SK-N-SH treated with all-trans-retinoic acid at 6 μM for 48 hours (cell line): Measurements from ENCODE around the gene ARHGEF11.

Source experiments
- ATAC-seq: fragments of 200-7000 bp; cut with Tn5 transposase; 3 replicates; pipeline ENCODE4 v1.9.1; 2020; ENCODE audit warnings: mild to moderate bottlenecking, moderate library complexity
- ARNTL ChIP-seq: fragments of 450-650 bp; formaldehyde crosslinking; IDR thresholded peaks from 2 replicates; pipeline ENCODE4 v1.5.0; 2020; ENCODE audit warnings: low read depth, mild to moderate bottlenecking, moderate library complexity, borderline replicate concordance
- BACH2 ChIP-seq: fragments of 250-450 bp; sonication (Bioruptor Pico); IDR thresholded peaks from 2 replicates; pipeline ENCODE4 v1.9.0; 2021; ENCODE audit warnings: mild to moderate bottlenecking, borderline replicate concordance
- CSDC2 ChIP-seq: fragments of 250-450 bp; sonication (Bioruptor Pico); IDR thresholded peaks from 2 replicates; pipeline ENCODE4 v1.5.0; 2020; ENCODE audit warnings: mild to moderate bottlenecking, moderate library complexity
- CSRNP3 ChIP-seq: fragments of 250-450 bp; sonication (Bioruptor Pico); IDR thresholded peaks from 2 replicates; pipeline ENCODE4 v1.5.1; 2021; ENCODE audit warnings: mild to moderate bottlenecking, moderate library complexity
- ESRRG ChIP-seq: fragments of 250-450 bp; sonication (Bioruptor Pico); IDR thresholded peaks from 2 replicates; pipeline ENCODE4 v1.6.1; 2021; ENCODE audit warnings: mild to moderate bottlenecking
- GLIS3 ChIP-seq: fragments of 250-450 bp; sonication (Bioruptor Pico); IDR thresholded peaks from 2 replicates; pipeline ENCODE4 v1.5.0; 2020; ENCODE audit warnings: mild to moderate bottlenecking, moderate library complexity
- ISL1 ChIP-seq: fragments of 250-450 bp; sonication (Bioruptor Pico); IDR thresholded peaks from 2 replicates; pipeline ENCODE4 v2.1.2; 2022; ENCODE audit warnings: mild to moderate bottlenecking, moderate library complexity
- POU6F1 ChIP-seq: fragments of 250-450 bp; sonication (Bioruptor Pico); IDR thresholded peaks from 2 replicates; pipeline ENCODE4 v1.8.0; 2021; ENCODE audit warnings: low read depth, mild to moderate bottlenecking, moderate library complexity, borderline replicate concordance
- PPARA ChIP-seq: fragments of 250-450 bp; sonication (Bioruptor Pico); IDR thresholded peaks from 2 replicates; pipeline ENCODE4 v1.5.0; 2020; ENCODE audit warnings: mild to moderate bottlenecking, borderline replicate concordance
- RARB ChIP-seq: fragments of 250-450 bp; sonication (Bioruptor Pico); IDR thresholded peaks from 2 replicates; pipeline ENCODE4 v1.8.0; 2021; ENCODE audit warnings: mild to moderate bottlenecking, moderate library complexity
- SNAI2 ChIP-seq: fragments of 250-450 bp; sonication (Bioruptor Pico); IDR thresholded peaks from 2 replicates; pipeline ENCODE4 v1.5.0; 2020; ENCODE audit warnings: mild to moderate bottlenecking, moderate library complexity
- TCF4 ChIP-seq: fragments of 250-450 bp; sonication (Bioruptor Pico); IDR thresholded peaks from 2 replicates; pipeline ENCODE4 v1.8.0; 2021; ENCODE audit warnings: mild to moderate bottlenecking, moderate library complexity, borderline replicate concordance
- TOX ChIP-seq: fragments of 250-450 bp; sonication (Bioruptor Pico); IDR thresholded peaks from 2 replicates; pipeline ENCODE4 v1.8.0; 2021; ENCODE audit warnings: mild to moderate bottlenecking, moderate library complexity, borderline replicate concordance
- TSHZ2 ChIP-seq: fragments of 250-450 bp; sonication (Bioruptor Pico); IDR thresholded peaks from 2 replicates; pipeline ENCODE4 v1.5.0; 2020; ENCODE audit warnings: mild to moderate bottlenecking, moderate library complexity
- ZFP3 ChIP-seq: fragments of 250-450 bp; sonication (Bioruptor Pico); IDR thresholded peaks from 2 replicates; pipeline ENCODE4 v1.5.0; 2020; ENCODE audit warnings: mild to moderate bottlenecking, moderate library complexity
- ZFP30 ChIP-seq: fragments of 450-650 bp; formaldehyde crosslinking; IDR thresholded peaks from 2 replicates; pipeline ENCODE4 v1.5.0; 2022; ENCODE audit warnings: mild to moderate bottlenecking, moderate library complexity
- ZNF565 ChIP-seq: fragments of 450-650 bp; formaldehyde crosslinking; conservative IDR thresholded peaks from 2 replicates; pipeline ENCODE4 v1.5.0; 2020; ENCODE audit warnings: low read depth, mild to moderate bottlenecking, moderate library complexity
- ZNF70 ChIP-seq: fragments of 450-650 bp; formaldehyde crosslinking; IDR thresholded peaks from 2 replicates; pipeline ENCODE4 v1.5.0; 2020; ENCODE audit warnings: mild to moderate bottlenecking, moderate library complexity
- ZNF8 ChIP-seq: fragments of 450-650 bp; formaldehyde crosslinking; IDR thresholded peaks from 2 replicates; pipeline ENCODE4 v1.5.0; 2020; ENCODE audit warnings: mild to moderate bottlenecking, moderate library complexity

Gene ARHGEF11

DNA sequence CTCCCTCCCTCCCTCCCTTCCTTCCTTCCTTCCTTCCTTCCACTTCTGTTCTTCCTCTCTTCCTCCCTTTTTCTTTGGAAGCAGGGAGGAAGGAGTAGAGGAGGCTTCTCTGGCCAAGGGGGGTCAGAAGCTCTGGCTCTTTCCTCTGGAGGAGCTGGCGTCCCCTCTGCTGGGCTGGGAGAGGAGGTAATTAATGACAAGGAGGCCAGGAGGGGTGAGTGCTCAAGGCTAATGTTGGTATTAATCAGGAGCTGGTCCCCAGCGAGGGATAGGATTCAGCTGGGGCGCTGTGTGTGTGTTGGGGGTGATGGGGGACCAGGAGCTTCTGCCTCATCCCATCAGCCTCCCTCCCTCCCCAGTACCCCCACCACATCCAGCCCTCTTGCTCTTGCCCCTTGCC lies 158.2 kb downstream of the ARHGEF11 start:
- ATAC-seq = no peak
- TF ChIP-seq ISL1 = no peak
- no peak for TF ChIP-seq ZNF70
- no peak for TF ChIP-seq CSDC2
- no peak for TF ChIP-seq ESRRG
- no peak for TF ChIP-seq TOX (CRISPR knock-in tag)
- TF ChIP-seq ZFP3 (CRISPR knock-in tag) = no peak
- no peak for TF ChIP-seq ARNTL (CRISPR knock-in tag)
- TF ChIP-seq BACH2 (CRISPR knock-in tag) = no peak
- TF ChIP-seq GLIS3 = no peak
- TF ChIP-seq TSHZ2 (CRISPR knock-in tag) = no peak
- TF ChIP-seq CSRNP3 = no peak
- no peak for TF ChIP-seq POU6F1 (CRISPR knock-in tag)
- TF ChIP-seq ZNF565 (CRISPR knock-in tag) = no peak
- no peak for TF ChIP-seq SNAI2 (CRISPR knock-in tag)

DNA sequence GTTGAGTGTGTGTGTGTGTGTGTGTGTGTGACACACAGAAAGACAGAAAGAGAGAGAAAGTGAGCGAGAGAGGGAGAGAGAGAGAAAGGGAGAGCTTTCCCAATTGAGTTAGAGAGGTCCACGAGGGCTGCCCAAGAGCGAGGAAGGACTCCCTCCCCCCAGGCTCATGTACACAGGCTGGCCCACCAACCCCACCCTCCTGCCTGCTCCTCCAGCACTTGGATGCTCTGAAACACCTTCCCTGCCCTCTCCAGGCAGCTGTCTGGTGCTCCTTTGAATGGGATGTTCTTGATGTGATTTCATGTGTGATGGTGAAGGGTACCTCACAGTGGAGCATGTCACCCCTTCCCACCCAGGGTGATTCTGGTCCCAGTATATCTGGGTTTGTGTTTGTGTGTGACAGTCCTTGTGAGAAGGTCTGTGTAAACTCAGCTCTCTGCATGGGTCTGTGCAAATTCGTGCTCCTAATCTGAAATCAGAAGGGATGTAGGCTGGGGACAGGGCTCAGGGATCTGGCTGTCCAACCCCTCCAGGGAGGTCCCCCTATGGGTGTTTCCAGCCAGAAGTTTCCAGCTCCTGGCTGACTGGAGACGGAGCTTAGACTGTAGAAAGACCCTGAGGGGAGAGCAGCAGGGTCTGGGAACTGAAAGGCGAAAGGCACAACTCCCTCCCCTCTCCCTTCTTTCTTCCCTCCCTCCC lies 158.8 kb downstream of the ARHGEF11 start:
- no peak; the same call in 2 of the 3 replicates for ATAC-seq
- TF ChIP-seq ZFP3 (CRISPR knock-in tag) (no peak), ZFP30 (CRISPR knock-in tag) (no peak), RARB (CRISPR knock-in tag) (no peak), ARNTL (CRISPR knock-in tag) (no peak)

DNA sequence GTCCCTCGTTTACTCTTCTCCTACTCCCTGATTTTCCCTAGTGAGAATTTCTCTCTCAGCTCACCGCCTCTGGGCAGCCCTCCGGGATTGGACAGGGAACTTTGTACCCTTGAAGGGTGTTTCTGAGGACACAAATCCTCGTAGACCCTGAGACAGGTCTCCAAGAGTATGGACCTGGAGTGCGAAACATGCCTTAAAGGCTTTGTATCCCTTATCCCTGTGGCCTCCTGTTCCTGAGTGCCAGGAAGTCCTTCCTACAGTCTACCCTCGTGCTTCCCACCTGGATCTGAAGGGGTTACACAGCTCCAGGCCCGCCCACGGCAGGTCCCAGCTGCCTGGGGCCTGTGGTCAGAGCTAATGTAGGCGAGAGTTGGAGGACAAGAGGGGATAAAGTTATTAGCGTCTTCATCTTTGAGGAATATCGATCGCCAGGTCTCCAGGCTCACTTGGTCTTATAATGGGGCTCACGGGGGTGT lies 159.6 kb downstream of the ARHGEF11 start:
- ATAC-seq = no peak

More for the DNA sequence above, 159.6 kb downstream of the ARHGEF11 start:
- no peak for TF ChIP-seq TCF4 (CRISPR knock-in tag)
- TF ChIP-seq BACH2 (CRISPR knock-in tag) = no peak
- TF ChIP-seq TSHZ2 (CRISPR knock-in tag) = no peak
- no peak for TF ChIP-seq CSDC2
- TF ChIP-seq ZNF8 (CRISPR knock-in tag) = no peak
- no peak for TF ChIP-seq RARB (CRISPR knock-in tag)
- no peak for TF ChIP-seq ZFP3 (CRISPR knock-in tag)
- no peak for TF ChIP-seq ARNTL (CRISPR knock-in tag)
- TF ChIP-seq ISL1 = no peak
- no peak for TF ChIP-seq CSRNP3
- TF ChIP-seq PPARA (CRISPR knock-in tag) = no peak
- TF ChIP-seq POU6F1 (CRISPR knock-in tag) = no peak
- TF ChIP-seq ZNF565 (CRISPR knock-in tag) = no peak
- TF ChIP-seq ESRRG = no peak
